Glutamatergic neuron (in vitro differentiated cells): ENCODE data around the gene WDR91. TPM values are rescaled to one million over a fixed set of nuclear protein-coding genes. Genes with fewer than 3 reads are reported as not detected.
"Not testable (repeated sequence)": the region's sequence is repeated elsewhere in the genome, so short reads cannot be mapped to it uniquely, and the experiment has no call there.

Source experiments
- DNase-seq: peaks from one replicate; pipeline ENCODE4 v3.0.0; 2022
- H3K27ac Mint-ChIP-seq: one replicate; pipeline ENCODE4 v1.8.0; 2020; ENCODE audit warnings: mild to moderate bottlenecking, mixed read lengths, inconsistent platforms; ENCODE audit not compliant: unreplicated experiment
- H3K27me3 Mint-ChIP-seq: one replicate; pipeline ENCODE4 v1.8.0; 2020; ENCODE audit warnings: mild to moderate bottlenecking, moderate library complexity, mixed read lengths, inconsistent platforms; ENCODE audit not compliant: unreplicated experiment
- H3K36me3 Mint-ChIP-seq: one replicate; pipeline ENCODE4 v1.8.0; 2020; ENCODE audit warnings: mild to moderate bottlenecking, mixed read lengths, inconsistent platforms; ENCODE audit not compliant: unreplicated experiment
- H3K4me1 Mint-ChIP-seq: one replicate; pipeline ENCODE4 v1.8.0; 2020; ENCODE audit warnings: mild to moderate bottlenecking, low read depth, mixed read lengths, inconsistent platforms; ENCODE audit not compliant: unreplicated experiment
- H3K4me3 Mint-ChIP-seq: one replicate; pipeline ENCODE4 v1.8.0; 2020; ENCODE audit warnings: mild to moderate bottlenecking, mixed read lengths, inconsistent platforms; ENCODE audit not compliant: unreplicated experiment
- H3K9me3 Mint-ChIP-seq: one replicate; pipeline ENCODE4 v1.8.0; 2020; ENCODE audit warnings: mild to moderate bottlenecking, moderate library complexity, mixed read lengths, inconsistent platforms; ENCODE audit not compliant: unreplicated experiment
- CTCF ChIP-seq: fragments of 200-600 bp; sonication (generic); IDR thresholded peaks from one replicate; pipeline ENCODE4 v1.5.0; 2021; ENCODE audit not compliant: partially characterized antibody, unreplicated experiment
- total RNA-seq: library from RNA; stranded (reverse); fragmentation: NEBNext Ultra II Directional; extraction: Animal tissue kit (Norgen Biotek cat#: 25700); gene quantifications from one replicate; pipeline ENCODE4 v1.2.1, GENCODE V29; 2021; ENCODE audit not compliant: unreplicated experiment

The WDR91 gene
- total RNA-seq, 1 donor from 2014 or later = 24.5 TPM

- Mint-ChIP-seq H3K9me3 (peaks cover 1% of the 10 kb centered on the region), H3K4me3 (no peak overlapping the region), H3K27me3 (peaks cover 2% of the 10 kb centered on the region), H3K36me3 (no peaks in the 10 kb centered on the region), H3K27ac (peak overlapping the region; percentile 43), H3K4me1 (no peaks in the 10 kb centered on the region)
- DNase-seq = no peak
- TF ChIP-seq CTCF = no peak
Observed at GRCh38 chr7:135239263-135239662, 27.9 kb upstream of the WDR91 start.

- Mint-ChIP-seq H3K4me1 (no peaks in the 10 kb centered on the region), H3K36me3 (no peaks in the 10 kb centered on the region), H3K9me3 (peaks cover 1% of the 10 kb centered on the region), H3K27me3 (peaks cover 2% of the 10 kb centered on the region), H3K27ac (no peak overlapping the region), H3K4me3 (no peak overlapping the region)
- peak; percentile 70 for TF ChIP-seq CTCF
- no peak for DNase-seq
Observed at GRCh38 chr7:135238112-135238744, 26.9 kb upstream of the WDR91 start.

GRCh38 chr7:135236727-135237126 lies 25.4 kb upstream of the WDR91 start:
- Mint-ChIP-seq H3K4me1 (no peaks in the 10 kb centered on the region), H3K4me3 (no peak overlapping the region), H3K9me3 (peaks cover 1% of the 10 kb centered on the region), H3K36me3 (no peaks in the 10 kb centered on the region), H3K27me3 (peaks cover 2% of the 10 kb centered on the region), H3K27ac (no peak overlapping the region)
- no peak for TF ChIP-seq CTCF
- DNase-seq = no peak

- no peaks in the 10 kb centered on the region for H3K36me3 Mint-ChIP-seq
- H3K27ac Mint-ChIP-seq = no peak overlapping the region
- H3K27me3 Mint-ChIP-seq = peaks cover 5% of the 10 kb centered on the region
- no peaks in the 10 kb centered on the region for H3K9me3 Mint-ChIP-seq
- H3K4me1 Mint-ChIP-seq = no peaks in the 10 kb centered on the region
- H3K4me3 Mint-ChIP-seq = no peak overlapping the region
- no peak for TF ChIP-seq CTCF
- DNase-seq = no peak
Observed at GRCh38 chr7:135235841-135236240, 24.5 kb upstream of the WDR91 start.

GRCh38 chr7:135234727-135235126 lies 23.4 kb upstream of the WDR91 start:
- no peak overlapping the region for H3K27ac Mint-ChIP-seq
- no peaks in the 10 kb centered on the region for H3K4me1 Mint-ChIP-seq
- DNase-seq = no peak
- no peak for TF ChIP-seq CTCF
- H3K9me3 Mint-ChIP-seq = no peaks in the 10 kb centered on the region
- H3K27me3 Mint-ChIP-seq = peaks cover 5% of the 10 kb centered on the region
- H3K4me3 Mint-ChIP-seq = no peak overlapping the region
- H3K36me3 Mint-ChIP-seq = no peaks in the 10 kb centered on the region

- H3K4me3 Mint-ChIP-seq, H3K36me3 Mint-ChIP-seq, H3K9me3 Mint-ChIP-seq: not testable (repeated sequence)
Observed at GRCh38 chr7:135234095-135234494, 22.8 kb upstream of the WDR91 start.

More at GRCh38 chr7:135234095-135234494, 22.8 kb upstream of the WDR91 start:
- not testable (repeated sequence) for DNase-seq, H3K4me1 Mint-ChIP-seq, H3K27ac Mint-ChIP-seq, H3K27me3 Mint-ChIP-seq
